Right kidney (tissue), 1 donor: Measurements from ENCODE around the gene NSD1.
A peak's percentile ranks its signal among the peaks of the same experiment; 100 is the strongest.

ENCODE experiments used
- DNase-seq: peaks from one replicate; pipeline ENCODE4 v3.0.0-alpha.2; 2016

Gene NSD1

GRCh38 chr5:177097016-177097985, 36.3 kb upstream of the NSD1 start:
- DNase-seq = no peak

DNA sequence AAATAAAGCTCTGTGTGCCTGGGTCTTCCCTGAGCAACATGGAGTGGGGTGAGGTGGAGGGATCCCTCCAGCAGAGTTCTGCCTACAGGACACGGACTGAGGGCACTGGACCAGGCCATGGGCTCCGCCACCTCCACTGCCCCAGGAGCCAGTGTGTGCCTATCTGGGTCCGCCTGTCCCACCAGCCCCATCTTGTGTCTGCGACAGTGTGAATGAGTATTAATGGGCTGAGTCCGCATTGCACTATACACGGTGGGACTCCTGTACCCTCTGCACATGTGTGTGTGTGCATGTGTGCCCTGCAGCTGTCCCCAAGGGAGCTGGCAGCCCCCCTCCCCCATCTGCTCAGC, 35.5 kb upstream of the NSD1 start:
- DNase-seq = no peak

- peak; percentile 73 for DNase-seq
Observed at GRCh38 chr5:177098470-177099141, 35.0 kb upstream of the NSD1 start.

DNA sequence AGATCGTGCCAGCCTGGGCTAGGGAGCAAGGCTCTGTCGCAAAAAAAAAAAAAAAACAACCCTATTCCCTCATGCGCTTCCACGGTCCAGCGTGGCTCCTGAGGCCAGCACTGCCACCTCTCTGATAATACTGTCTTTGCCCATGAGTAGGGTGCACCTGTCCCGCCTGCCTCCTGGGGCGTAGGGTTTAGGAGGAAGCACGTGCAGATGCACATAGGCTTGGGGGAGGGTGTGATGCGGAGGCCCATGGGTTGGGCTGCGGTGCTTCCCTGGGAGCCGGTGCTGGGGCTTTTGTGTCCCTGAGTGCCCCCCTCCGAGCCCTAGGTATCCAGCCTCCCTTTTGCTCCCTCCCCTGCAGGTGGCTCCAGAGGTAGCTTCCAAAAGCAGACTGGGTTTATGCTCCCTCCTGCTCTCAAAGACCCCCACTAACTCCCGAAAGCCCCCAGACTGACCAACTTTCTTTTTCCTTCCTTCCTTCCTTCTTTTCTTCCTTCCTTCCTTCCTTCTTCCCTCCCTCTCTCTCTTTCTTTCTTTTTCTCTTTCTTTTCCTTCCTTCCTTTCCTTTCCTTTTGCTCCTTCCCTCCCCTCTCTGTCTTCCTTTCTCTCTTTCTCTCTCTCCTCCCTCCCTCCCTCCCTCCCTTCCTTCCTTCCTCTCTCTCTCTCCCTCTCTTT, 34.0 kb upstream of the NSD1 start:
- DNase-seq = no peak

DNA sequence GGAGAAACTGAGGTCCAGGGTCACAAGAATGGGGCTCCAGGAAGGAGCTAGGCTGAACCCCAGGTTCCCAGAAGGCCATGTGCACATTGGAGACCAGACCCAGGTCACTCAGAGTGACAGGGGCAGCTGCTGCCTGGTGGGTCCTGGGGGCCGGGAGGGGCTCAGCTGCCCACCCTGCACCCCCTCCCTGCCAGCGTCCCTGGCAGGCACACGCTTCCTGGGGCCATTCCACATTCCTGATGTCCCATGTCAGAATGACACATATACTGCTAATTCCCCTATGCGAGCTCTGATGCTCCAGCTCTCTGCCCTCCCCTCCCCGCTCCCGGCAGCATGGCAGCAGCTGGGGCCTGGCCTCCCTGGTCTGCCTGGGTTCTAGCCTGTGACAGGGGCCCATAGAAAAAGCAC, 32.9 kb upstream of the NSD1 start:
- DNase-seq = no peak

GRCh38 chr5:177103523-177104253, 29.9 kb upstream of the NSD1 start:
- no peak for DNase-seq

GRCh38 chr5:177105691-177106476, 27.7 kb upstream of the NSD1 start:
- DNase-seq = no peak

DNA sequence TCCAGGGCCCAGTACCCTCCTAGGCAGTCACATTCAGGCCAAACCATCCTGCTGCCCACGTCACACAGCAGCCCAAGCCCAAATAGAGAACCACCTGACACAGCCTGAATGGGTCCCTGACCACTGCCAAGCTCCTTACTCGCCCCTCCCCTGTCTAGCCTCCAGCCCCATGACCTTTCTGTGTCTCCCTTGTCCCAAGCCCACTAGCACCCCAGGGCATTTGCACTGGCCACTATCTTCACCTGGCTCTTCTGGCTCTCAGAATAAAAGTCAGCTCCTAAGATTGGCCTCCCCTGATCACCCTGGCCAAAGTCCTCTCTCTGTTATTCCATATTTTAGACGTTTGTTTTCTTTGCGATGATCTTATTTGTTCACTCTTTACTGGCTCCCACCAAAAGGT, 26.4 kb upstream of the NSD1 start:
- DNase-seq = no peak

DNA sequence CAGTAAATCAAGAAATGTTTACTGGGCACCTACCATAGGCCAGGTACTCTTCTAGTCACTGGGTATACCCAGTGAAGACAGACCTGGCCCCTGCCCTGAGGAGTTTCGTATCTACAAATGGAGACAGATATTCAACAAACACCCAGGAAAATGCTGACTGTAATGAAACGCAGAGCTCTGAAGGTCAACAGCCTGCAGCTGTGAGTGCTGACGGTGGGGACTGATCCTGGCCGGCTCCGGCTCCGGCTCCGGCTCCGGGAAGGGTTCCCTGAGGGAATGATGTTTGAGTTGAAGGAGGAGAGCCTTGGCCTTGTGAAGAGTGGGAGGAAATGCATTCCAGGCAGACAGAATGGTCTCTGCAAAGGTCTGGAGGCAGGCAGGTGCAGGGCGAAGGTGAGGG, 23.8 kb upstream of the NSD1 start:
- no peak for DNase-seq

- DNase-seq = peak; percentile 80
Observed at GRCh38 chr5:177111720-177112394, 21.7 kb upstream of the NSD1 start.

DNA sequence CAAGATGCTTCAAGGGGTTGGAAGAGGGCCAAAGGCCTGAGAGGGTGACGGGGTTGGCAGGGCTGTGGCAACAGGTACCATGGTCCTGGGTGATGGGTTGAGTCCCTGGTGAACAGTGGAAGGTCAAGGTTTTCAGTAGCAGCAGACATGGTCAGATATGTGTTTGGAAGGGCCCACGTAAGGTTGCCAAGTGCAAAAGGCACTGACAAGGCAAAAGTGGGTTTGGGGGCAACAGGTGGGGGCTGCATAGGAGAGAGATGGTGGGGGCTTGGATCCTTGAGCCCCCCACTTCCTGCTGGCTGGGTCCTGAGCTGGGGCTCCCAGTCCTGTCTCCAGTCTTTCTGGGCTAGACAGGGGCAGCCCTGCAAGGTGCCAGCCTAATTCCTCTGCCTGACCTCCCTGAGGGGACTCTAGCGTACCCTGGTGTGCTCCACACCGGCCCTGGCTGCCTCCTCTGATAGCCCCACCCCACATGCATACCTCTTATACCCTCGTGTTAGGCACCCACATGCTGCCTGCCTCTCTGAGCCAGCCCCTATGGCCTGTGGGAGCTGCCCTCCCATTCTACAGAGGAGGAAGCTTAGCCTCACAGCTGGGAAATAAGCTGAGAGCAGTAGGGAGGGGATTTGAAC, 20.9 kb upstream of the NSD1 start:
- DNase-seq = no peak

DNA sequence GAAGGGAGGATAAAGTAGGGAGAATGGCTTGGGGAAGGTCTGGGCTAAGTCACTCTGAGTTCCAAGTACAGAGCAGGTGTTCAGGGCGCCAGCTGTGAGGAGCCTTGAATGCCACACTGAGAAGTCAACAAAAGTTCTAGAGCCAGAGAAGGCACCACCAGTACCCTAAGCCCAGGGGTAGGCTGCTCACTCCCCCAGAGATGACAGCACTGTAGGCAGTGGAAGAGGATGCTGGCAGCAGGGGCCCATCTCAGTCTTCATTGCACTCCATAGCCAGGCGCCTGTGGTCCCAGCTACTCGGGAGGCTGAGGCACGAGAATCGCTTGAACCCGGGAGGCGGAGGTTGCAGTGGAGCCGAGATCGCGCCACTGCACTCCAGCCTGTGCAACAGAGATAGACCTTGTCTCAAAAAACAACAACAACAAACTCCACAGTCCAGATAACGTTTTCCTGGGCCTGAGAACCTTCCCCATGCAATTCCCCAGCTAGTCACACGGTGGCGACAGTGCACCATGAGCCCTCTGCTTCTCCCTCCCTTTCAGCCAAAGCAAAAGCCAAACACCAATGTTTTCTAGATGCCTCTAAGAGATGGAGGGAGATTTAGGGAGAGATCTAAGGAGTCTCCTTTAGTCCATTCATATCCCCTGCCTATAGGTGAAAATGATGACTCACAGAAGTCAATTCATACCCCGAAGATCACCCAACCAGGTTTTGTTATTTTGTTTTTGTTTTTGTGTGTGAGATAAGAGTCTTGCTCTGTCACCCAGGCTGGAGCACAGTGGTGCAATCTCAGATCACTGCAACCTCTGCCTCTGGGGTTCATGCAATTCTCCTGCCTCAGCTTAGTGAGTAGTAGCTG, 19.8 kb upstream of the NSD1 start:
- DNase-seq = peak; percentile 76

GRCh38 chr5:177116631-177117373, 16.8 kb upstream of the NSD1 start:
- DNase-seq = peak; percentile 86

GRCh38 chr5:177117441-177118045, 16.0 kb upstream of the NSD1 start:
- DNase-seq = no peak

GRCh38 chr5:177122566-177122965, 11.0 kb upstream of the NSD1 start:
- no peak for DNase-seq

- DNase-seq = no peak
Observed at GRCh38 chr5:177123789-177124485, 9.6 kb upstream of the NSD1 start.

DNA sequence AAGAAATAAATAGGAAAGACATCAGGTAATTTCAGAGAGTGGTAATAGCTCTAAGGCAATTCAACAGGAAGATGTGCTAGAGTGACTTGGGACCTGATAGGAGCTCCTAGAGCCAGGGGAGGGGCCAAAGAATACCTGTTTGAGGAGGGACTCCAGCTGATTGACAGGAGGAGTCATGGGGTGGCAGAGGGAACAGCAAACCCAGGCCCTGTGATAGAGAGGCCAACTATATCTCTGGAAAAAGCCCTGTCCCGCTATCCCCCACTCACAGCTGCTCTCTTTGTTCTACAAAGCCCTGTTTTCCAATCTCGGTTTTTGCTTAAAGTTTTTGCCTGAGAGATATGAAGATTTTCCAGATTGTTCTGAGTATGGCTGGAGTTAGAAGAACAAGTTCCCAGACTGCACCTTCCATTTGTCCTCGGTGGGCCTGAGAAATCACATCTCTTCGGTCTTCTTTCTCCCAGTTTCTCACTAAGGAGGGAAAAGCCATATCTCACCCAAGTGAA, 9.0 kb upstream of the NSD1 start:
- DNase-seq = no peak
